Anterior cingulate cortex (tissue), 58 donors: ENCODE results near the gene SNAI1.
"Not testable (repeated sequence)": the region's sequence is repeated elsewhere in the genome, so short reads cannot be mapped to it uniquely, and the experiment has no call there.

Source experiments
- DNase-seq, 58 donors: peaks; one replicate each; lab custom pipeline; 2025; lab: John Stamatoyannopoulos, UW

SNAI1 gene

GRCh38 chr20:49957089-49957938 lies 25.5 kb upstream of the SNAI1 start:
- DNase-seq, result peak in 46 of 58 donors; percentile 8 to 95 (median 56)

- DNase-seq, result no peak
These were observed 21.4 kb upstream of the SNAI1 start for GRCh38 chr20:49961413-49961812.

- DNase-seq, result peak in 2 of 58 donors; percentile 5 to 7
These were observed 17.6 kb upstream of the SNAI1 start for GRCh38 chr20:49964964-49965780.

- DNase-seq, result no peak
These were observed 16.9 kb upstream of the SNAI1 start for GRCh38 chr20:49965781-49966305.

GRCh38 chr20:49966861-49967260 lies 15.9 kb upstream of the SNAI1 start:
- DNase-seq, result no peak

- DNase-seq, result no peak
These were observed 13.5 kb upstream of the SNAI1 start for GRCh38 chr20:49969234-49969633.

GRCh38 chr20:49969946-49970345 lies 12.8 kb upstream of the SNAI1 start:
- no peak for DNase-seq

- no peak for DNase-seq
These were observed 12.3 kb upstream of the SNAI1 start for GRCh38 chr20:49970498-49970897.

- no peak for DNase-seq
These were observed 8.8 kb upstream of the SNAI1 start for GRCh38 chr20:49973981-49974380.

GRCh38 chr20:49976542-49976941 lies 6.2 kb upstream of the SNAI1 start:
- DNase-seq, result no peak

- DNase-seq, result not testable (repeated sequence)
These were observed 5.0 kb upstream of the SNAI1 start for GRCh38 chr20:49977740-49978139.

GRCh38 chr20:49978685-49979029 lies 4.1 kb upstream of the SNAI1 start:
- DNase-seq, result no peak

GRCh38 chr20:49979030-49979832 lies 3.5 kb upstream of the SNAI1 start:
- peak in 47 of 58 donors; percentile 7 to 63 (median 42) for DNase-seq

GRCh38 chr20:49980140-49981008 lies 2.4 kb upstream of the SNAI1 start:
- DNase-seq, result no peak

- DNase-seq, result no peak
These were observed 1.3 kb upstream of the SNAI1 start for GRCh38 chr20:49981218-49982071.

GRCh38 chr20:49982072-49982345 lies 771 bp upstream of the SNAI1 start:
- no peak for DNase-seq

- no peak for DNase-seq
These were observed 505 bp downstream of the SNAI1 start for GRCh38 chr20:49983123-49983847.

GRCh38 chr20:49983848-49984408 lies 1.1 kb downstream of the SNAI1 start:
- peak in 5 of 58 donors; percentile 11 to 36 (median 17) for DNase-seq
